MM.1S (cell line): ENCODE results near the gene PRDM5.

Source experiments
- DNase-seq: peaks from one replicate; pipeline ENCODE4 v3.0.0-alpha.2; 2015
- H2AFZ ChIP-seq: fragments of 300-600 bp; sonication (generic); 2 replicates; pipeline ENCODE4 v1.6.0; 2016; ENCODE audit warnings: antibody characterized with exemption, low read length
- H3F3A ChIP-seq: fragments of 300-600 bp; sonication (generic); 2 replicates; pipeline ENCODE4 v1.6.1; 2016; ENCODE audit warnings: mild to moderate bottlenecking, antibody characterized with exemption, low read length, moderate library complexity, mixed read lengths; ENCODE audit not compliant: insufficient read depth
- H3K27ac ChIP-seq: fragments of 300-600 bp; sonication (generic); 2 replicates; pipeline ENCODE4 v1.5.1; 2016; ENCODE audit warnings: mild to moderate bottlenecking, low read length
- H3K27me3 ChIP-seq: fragments of 300-600 bp; sonication (generic); replicated peaks from 2 replicates; pipeline ENCODE4 v1.6.0; 2016; ENCODE audit warnings: low read length; ENCODE audit not compliant: insufficient read depth
- H3K36me3 ChIP-seq: fragments of 300-600 bp; sonication (generic); replicated peaks from 2 replicates; pipeline ENCODE4 v1.6.1; 2016; ENCODE audit warnings: mild to moderate bottlenecking, low read length, mixed read lengths; ENCODE audit not compliant: insufficient read depth
- H3K4me1 ChIP-seq: fragments of 300-600 bp; sonication (generic); 2 replicates; pipeline ENCODE4 v1.6.1; 2016; ENCODE audit warnings: low read length, mixed read lengths
- H3K4me2 ChIP-seq: fragments of 300-600 bp; sonication (generic); 2 replicates; pipeline ENCODE4 v1.6.0; 2016; ENCODE audit warnings: low read depth, low read length
- H3K4me3 ChIP-seq: fragments of 300-600 bp; sonication (generic); 2 replicates; pipeline ENCODE4 v1.5.1; 2016; ENCODE audit warnings: low read length, mixed read lengths
- H3K79me2 ChIP-seq: fragments of 300-600 bp; sonication (generic); 2 replicates; pipeline ENCODE4 v1.6.1; 2016; ENCODE audit warnings: mixed run types, low read length, mixed read lengths
- H3K9ac ChIP-seq: fragments of 300-600 bp; sonication (generic); 2 replicates; pipeline ENCODE4 v1.6.1; 2016; ENCODE audit warnings: low read length, mixed read lengths
- H3K9me2 ChIP-seq: fragments of 300-600 bp; sonication (generic); replicated peaks from 2 replicates; pipeline ENCODE4 v1.6.1; 2016; ENCODE audit warnings: mild to moderate bottlenecking, low read length, mixed read lengths; ENCODE audit not compliant: insufficient read depth
- H3K9me3 ChIP-seq: fragments of 300-600 bp; sonication (generic); replicated peaks from 2 replicates; pipeline ENCODE4 v1.6.1; 2016; ENCODE audit warnings: mild to moderate bottlenecking, low read length, mixed read lengths; ENCODE audit not compliant: insufficient read depth
- H4K20me1 ChIP-seq: fragments of 300-600 bp; sonication (generic); 2 replicates; pipeline ENCODE4 v1.6.1; 2016; ENCODE audit warnings: mild to moderate bottlenecking, low read length, moderate library complexity, mixed read lengths; ENCODE audit not compliant: insufficient read depth
- CTCF ChIP-seq: fragments of 300-600 bp; sonication (generic); IDR thresholded peaks from 2 replicates; pipeline ENCODE4 v1.5.1; 2016; ENCODE audit warnings: antibody characterized with exemption, low read length, mixed read lengths
- EZH2 ChIP-seq: fragments of 300-600 bp; sonication (generic); optimal IDR thresholded peaks from 2 replicates; pipeline ENCODE3; 2017; ENCODE audit warnings: low read depth, mild to moderate bottlenecking, antibody characterized with exemption, low read length, mixed read lengths
- EZH2phosphoT487 ChIP-seq: fragments of 300-600 bp; sonication (generic); IDR thresholded peaks from 2 replicates; pipeline ENCODE4 v1.6.1; 2018; ENCODE audit warnings: antibody characterized with exemption, low read length

PRDM5 gene

GRCh38 chr4:120858776-120859175 is 63.8 kb downstream of the PRDM5 start:
- DNase-seq = no peak
- Histone ChIP-seq H3K4me3 (no peak overlapping the region), H3K36me3 (no peaks in the 10 kb centered on the region), H4K20me1 (no peaks in the 10 kb centered on the region), H3K79me2 (no peaks in the 10 kb centered on the region), H3K27me3 (no peaks in the 10 kb centered on the region), H3K4me1 (peaks cover 46% of the 10 kb centered on the region), H3K9me2 (no peaks in the 10 kb centered on the region), H3K27ac (no peak overlapping the region), H3K4me2 (no peak overlapping the region), H3K9me3 (no peaks in the 10 kb centered on the region), H3K9ac (no peak overlapping the region), H2AFZ (no peak overlapping the region), H3F3A (peaks cover 29% of the 10 kb centered on the region)
- TF ChIP-seq EZH2 (no peak), CTCF (no peak), EZH2phosphoT487 (no peak)

- peak overlapping the region; percentile 64; the same call in 1 of the 2 replicates for H3K4me2 ChIP-seq
- H3K79me2 ChIP-seq = no peaks in the 10 kb centered on the region
- H2AFZ ChIP-seq = no peak overlapping the region
- no peaks in the 10 kb centered on the region for H3K36me3 ChIP-seq
- no peaks in the 10 kb centered on the region for H4K20me1 ChIP-seq
- no peak overlapping the region for H3K9ac ChIP-seq
- H3K9me2 ChIP-seq = no peaks in the 10 kb centered on the region
- peaks cover 29% of the 10 kb centered on the region for H3F3A ChIP-seq
- H3K9me3 ChIP-seq = no peaks in the 10 kb centered on the region
- DNase-seq = peak; percentile 48
- no peaks in the 10 kb centered on the region for H3K27me3 ChIP-seq
- TF ChIP-seq CTCF = no peak
- TF ChIP-seq EZH2 = no peak
- TF ChIP-seq EZH2phosphoT487 = no peak
- no peak overlapping the region for H3K4me3 ChIP-seq
- no peak overlapping the region for H3K27ac ChIP-seq
- H3K4me1 ChIP-seq = peaks cover 46% of the 10 kb centered on the region
Observed at GRCh38 chr4:120857312-120857711, 65.2 kb downstream of the PRDM5 start.

- H3K9me2 ChIP-seq = no peaks in the 10 kb centered on the region
- TF ChIP-seq EZH2phosphoT487 (no peak), CTCF (no peak), EZH2 (no peak)
- no peaks in the 10 kb centered on the region for H3K27me3 ChIP-seq
- peak overlapping the region; percentile 13; the same call in 1 of the 2 replicates for H3K9ac ChIP-seq
- H3K27ac ChIP-seq = peak overlapping the region; percentile 69
- H3K79me2 ChIP-seq = no peaks in the 10 kb centered on the region
- H3K9me3 ChIP-seq = no peaks in the 10 kb centered on the region
- no peak overlapping the region for H3K4me3 ChIP-seq
- H2AFZ ChIP-seq = no peak overlapping the region
- H3F3A ChIP-seq = peaks cover 29% of the 10 kb centered on the region
- peak; percentile 21 for DNase-seq
- H3K4me1 ChIP-seq = peaks cover 46% of the 10 kb centered on the region
- peak overlapping the region; percentile 64; the same call in 1 of the 2 replicates for H3K4me2 ChIP-seq
- no peaks in the 10 kb centered on the region for H4K20me1 ChIP-seq
- no peaks in the 10 kb centered on the region for H3K36me3 ChIP-seq
Observed at GRCh38 chr4:120856294-120856693, 66.2 kb downstream of the PRDM5 start.
